NK-92 treated with Interleukin-12 subunit alpha and Interleukin-12 subunit beta, amount 100 ng/mL, for 24 hours (cell line): ENCODE data around the gene RBPJ.

Experiments
- DNase-seq: peaks from one replicate; lab custom pipeline; 2025; lab: John Stamatoyannopoulos, UW

RBPJ gene

DNA sequence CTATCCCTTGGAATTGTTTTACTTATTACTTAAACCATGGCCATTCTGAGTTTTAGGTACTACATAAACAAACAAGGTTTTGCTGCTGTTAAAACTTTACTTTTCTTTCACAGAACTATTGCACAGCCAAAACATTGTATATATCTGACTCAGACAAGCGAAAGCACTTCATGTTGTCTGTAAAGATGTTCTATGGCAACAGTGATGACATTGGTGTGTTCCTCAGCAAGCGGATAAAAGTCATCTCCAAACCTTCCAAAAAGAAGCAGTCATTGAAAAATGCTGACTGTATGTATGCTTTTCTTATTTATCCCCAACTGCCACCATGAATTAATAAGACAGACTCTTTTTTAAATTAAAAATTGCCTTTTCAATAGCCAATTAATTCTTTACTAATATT lies 99.6 kb downstream of the RBPJ start:
- no peak for DNase-seq

DNA sequence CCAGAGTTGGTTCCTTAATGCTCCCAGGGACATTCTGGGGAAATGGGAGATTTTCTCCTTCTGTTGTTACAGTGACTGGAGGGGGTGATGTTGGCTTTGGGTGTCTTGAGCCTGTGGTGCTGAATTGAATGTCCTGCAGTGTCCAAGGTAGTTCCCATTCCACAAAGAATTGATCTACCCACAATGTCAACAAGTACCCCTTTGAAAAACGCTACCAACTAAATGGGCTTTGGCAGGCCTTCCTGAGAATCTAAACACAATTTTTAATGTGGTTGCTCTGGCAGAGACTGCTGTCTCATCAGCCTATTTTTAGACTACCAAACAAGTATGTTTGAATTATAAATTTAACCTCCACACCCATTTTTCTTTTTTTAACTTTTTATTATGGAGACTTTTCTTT lies 100.1 kb downstream of the RBPJ start:
- no peak for DNase-seq

DNA sequence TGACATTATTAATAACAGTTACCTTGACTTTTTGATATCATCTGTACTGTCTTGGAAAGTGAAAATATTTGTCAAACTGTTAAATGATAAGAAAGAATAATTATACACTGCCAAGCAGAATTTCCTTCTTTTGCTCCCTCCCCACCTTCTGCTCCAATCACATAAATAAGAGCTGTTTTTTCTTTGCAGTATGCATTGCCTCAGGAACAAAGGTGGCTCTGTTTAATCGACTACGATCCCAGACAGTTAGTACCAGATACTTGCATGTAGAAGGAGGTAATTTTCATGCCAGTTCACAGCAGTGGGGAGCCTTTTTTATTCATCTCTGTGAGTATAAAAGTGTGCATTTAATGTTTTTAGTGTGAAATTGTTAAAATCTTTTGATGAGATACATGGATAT lies 103.3 kb downstream of the RBPJ start:
- DNase-seq = no peak

DNA sequence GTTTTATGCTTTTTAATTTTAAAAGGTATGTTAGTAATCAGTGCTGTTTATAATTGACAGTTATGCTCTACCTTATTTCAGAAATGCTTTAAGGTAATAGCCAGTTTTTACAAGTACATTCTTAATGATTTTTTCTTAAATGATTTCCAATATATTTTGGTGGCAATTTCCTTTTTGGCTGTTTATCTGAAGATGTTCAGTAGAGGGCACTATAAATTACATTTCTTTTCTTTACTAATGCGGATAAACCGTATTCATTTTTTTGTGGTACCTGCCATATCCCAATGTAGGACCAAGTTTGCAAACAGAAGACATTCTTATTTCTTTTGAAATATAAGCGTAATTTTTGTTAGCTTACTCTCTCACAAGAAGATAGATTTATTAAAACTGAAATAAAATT lies 104.0 kb downstream of the RBPJ start:
- DNase-seq = no peak

DNA sequence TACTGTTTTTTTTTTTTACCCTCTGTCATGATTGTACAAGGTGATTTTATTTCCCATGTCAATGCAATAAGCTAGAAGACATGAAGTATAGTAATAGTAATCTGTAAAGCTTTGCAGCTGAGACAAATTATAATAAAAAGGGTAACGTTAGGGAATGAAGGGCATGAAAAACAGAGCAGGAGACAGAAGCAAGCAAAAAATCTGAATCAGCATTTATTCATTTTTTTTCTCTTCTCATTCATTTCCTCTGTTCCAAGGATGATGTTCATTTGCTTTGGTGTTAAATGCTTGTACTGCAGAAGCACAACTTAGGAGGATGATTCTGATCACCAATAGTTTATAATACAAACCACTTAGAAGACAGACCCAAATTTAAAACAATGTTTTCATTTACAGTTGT lies 105.1 kb downstream of the RBPJ start:
- DNase-seq = no peak

DNA sequence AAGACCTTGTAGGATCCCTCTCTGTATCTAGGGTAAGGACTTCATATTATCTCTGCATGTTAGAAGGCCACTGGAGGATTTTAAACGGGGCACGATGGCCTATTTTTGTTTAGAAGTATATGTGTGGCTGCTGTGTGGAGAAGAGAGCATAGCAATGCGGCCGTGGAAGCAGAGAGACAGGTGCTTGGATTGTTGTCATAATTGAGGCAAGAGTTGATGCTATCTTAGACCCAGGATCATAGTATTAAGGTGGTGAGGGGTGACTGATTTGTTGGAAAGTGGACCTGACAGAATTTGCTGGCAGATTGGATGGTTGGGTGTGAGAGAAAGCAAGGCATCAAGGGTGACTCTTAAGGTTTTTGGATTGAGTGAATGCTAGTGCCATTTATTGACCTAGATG lies 106.1 kb downstream of the RBPJ start:
- DNase-seq = no peak

DNA sequence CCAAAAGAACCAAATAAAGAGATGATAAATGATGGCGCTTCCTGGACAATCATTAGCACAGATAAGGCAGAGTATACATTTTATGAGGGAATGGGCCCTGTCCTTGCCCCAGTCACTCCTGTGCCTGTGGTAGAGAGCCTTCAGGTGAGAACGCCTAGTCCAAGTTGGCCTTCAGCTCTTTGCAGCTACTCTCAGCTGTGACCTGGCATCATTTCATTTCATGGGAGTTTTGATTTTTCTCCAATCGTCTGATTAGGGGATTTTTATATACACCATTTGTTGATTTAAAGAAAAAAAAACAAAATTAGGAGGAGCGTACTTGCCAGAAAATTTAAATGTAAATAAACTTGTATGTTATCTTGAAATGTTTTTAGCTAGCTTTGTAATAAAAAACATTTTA lies 109.1 kb downstream of the RBPJ start:
- DNase-seq = no peak

DNA sequence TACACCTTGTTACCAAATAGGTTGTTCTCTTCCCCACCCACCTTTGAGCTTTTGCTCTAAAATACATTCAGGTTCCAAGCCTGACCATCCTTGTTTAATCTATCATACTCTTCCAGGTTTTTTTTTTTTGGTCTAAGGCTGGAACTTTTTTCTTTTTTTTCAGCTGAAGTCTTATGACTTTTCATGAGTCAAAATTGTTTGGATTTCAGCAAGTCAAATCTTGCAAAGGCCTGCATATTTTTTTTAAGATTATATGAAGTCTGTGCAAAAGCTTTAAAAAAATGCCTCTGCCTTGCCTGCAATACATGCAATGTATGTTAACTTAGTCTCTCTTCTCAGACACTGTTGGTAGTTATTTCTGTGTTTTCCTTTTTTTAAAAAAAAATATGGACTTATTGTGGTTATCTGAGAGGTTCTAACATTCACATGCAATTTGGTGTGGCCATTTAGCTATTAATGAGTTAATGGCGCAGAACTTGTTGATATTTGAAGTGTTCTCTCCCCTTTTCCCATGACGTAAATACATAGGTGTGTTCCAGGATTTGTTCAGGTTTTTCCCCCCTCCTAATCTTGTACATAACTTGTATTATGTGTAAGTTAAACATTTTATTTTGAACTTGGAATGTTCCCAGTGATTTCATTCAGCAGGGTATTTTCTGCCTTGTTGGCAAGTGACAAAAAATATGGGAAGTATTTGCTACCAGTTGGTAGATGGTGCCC lies 110.8 kb downstream of the RBPJ start:
- DNase-seq = no peak

DNA sequence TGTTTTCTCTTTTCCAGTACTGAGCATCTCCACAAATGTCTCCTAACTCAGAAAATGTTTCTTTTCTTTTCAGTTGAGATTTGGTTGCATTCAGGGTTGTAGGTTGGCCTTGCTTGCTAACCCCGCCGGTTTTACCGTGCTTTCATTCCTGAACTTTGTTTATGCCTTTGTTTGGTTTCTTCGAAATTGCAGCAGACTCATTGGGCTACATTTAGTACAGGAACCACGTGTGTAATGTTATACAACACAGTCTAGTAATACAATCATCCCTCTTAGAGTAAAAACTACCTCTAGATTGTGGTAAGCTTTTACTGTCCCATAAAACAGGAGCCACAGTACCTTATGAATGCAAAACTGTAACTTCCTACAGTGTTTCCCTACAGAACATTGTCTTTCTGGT lies 111.6 kb downstream of the RBPJ start:
- no peak for DNase-seq

DNA sequence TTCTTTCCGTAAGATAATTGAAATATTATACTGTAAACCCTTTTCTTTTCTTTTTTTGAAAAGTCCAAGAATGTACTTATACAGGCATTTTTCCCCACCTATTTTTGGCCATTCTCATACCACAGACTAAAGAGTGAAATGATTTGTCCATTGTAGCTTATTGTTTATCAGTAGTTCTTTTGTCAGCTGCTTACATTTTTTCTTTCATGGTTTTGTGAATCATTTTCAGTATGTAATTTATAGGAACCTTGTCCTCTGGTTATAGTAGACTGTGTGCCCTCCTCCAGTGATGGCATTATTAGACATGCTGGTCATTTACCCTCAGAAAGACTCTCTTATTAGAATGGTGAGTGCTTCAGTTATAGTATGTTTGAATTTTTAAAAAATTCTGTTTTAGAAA lies 112.7 kb downstream of the RBPJ start:
- no peak for DNase-seq

DNA sequence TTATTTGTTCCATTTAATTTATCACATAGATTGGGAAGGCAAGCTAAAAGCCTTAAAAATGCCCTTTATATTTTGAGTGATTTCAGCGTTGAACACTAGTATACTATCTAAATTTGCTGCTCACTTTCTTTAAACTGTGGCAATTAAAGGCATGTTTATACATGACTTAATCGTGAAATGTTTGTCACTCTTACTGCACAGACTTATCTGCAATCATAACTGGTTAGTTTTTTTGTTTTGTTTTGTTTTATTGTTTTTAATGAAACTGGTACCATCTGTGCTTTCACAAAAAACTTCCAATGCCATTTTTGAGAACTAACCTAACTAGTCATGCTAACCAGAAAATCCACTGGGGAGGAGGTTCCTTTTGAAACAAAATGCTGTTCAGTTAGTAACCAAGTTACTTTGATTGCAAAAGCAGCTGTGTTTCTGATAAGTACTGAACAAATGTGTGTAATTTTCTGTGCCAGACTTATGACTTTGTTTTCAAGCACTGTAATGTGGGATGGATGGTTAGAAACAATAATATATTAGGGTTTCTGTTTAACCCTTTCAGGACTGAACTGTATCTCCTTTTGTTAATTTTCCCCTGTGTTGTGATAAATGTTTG lies 113.3 kb downstream of the RBPJ start:
- DNase-seq = no peak

DNA sequence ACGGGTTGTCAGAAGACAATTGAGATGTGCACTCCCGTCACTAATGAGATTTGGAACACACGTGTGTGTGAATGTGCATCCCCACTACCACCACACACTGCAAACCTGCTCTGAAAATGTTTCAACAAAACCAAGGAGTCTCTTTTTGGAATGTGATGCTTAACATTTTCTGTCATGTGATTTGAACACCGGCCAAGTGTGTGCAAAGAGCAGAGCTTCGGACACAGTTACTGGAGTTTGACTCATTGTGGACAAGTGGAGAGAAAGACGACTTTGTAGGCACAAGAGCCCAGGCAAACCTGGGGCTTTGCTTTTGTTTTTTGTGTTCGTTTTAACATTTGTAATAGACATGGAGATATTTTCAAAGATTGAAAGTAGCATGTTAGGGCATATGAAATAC lies 120.3 kb downstream of the RBPJ start:
- no peak for DNase-seq

DNA sequence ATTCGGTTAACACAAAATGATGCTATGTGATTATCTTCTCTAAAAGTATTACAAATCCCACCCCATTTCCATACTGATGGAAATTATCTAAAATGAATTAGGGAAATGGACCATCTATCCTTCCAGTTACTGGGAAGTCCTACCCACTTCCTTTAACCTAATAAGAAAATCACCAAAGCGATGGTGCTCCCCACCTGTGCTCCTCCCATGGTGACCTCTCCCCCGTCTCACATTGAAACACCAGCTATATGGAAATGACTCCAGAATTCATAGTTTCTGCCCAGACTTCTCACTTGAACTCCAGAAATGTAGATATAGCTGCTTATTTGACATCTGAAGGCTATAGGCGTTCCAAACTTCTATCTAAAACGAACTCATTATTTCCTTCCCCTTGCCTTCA lies 121.0 kb downstream of the RBPJ start:
- no peak for DNase-seq

DNA sequence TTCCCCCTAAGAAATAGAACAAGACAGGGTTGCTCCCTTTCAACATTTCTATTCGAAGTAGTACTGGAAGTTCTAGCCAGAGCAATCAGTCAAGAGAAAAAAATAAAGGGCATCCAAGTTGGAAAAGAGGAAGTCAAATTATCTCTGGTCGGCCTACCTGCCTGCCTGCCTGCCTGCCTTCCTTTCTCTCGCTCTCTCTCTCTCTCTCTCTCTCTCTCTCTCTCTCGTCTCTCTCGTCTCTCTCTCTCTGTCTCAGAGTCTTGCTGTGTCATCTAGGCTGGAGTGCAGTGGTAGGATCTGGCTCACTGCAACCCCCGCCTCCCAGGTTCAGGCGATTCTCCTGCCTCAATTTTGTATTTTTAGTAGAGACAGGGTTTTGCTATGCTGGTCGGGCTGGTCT lies 126.6 kb downstream of the RBPJ start:
- DNase-seq = no peak

DNA sequence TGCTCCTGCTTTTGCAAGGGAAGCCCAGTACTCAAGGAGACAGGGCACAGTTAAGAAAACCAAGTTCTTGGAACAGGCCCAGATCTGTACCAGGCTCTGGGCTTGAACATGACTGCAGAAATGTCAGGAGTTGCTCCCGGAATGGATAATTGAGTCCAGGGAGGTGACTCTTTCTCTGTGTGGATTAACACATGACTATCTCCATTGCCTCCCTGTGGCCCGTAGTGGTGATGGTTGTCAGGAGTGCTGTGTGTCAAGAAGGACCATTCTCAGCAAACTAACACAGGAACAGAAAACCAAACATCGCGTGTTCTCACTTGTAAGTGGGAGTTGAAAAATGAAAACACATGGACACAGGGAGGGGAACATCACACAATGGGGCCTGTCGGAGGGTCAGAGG lies 129.6 kb downstream of the RBPJ start:
- no peak for DNase-seq

DNA sequence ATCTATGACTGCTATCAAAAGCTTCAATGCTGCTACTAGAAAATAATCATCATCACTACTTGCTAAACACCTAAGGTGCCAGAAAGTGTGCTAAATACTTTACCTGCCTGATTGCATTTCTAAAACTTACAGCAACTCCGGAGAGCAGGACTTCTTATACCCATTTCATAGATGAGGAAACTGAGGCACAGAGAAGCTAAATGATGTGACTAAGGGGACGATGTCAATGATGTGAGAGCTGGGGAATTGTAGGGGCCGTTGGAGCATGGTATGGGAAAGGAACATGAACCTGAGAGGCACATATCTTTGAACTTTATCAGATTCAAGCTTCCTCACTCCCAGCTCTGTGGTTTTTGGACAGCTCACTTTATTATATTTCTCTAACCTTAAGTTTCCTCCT lies 130.8 kb downstream of the RBPJ start:
- DNase-seq = no peak

DNA sequence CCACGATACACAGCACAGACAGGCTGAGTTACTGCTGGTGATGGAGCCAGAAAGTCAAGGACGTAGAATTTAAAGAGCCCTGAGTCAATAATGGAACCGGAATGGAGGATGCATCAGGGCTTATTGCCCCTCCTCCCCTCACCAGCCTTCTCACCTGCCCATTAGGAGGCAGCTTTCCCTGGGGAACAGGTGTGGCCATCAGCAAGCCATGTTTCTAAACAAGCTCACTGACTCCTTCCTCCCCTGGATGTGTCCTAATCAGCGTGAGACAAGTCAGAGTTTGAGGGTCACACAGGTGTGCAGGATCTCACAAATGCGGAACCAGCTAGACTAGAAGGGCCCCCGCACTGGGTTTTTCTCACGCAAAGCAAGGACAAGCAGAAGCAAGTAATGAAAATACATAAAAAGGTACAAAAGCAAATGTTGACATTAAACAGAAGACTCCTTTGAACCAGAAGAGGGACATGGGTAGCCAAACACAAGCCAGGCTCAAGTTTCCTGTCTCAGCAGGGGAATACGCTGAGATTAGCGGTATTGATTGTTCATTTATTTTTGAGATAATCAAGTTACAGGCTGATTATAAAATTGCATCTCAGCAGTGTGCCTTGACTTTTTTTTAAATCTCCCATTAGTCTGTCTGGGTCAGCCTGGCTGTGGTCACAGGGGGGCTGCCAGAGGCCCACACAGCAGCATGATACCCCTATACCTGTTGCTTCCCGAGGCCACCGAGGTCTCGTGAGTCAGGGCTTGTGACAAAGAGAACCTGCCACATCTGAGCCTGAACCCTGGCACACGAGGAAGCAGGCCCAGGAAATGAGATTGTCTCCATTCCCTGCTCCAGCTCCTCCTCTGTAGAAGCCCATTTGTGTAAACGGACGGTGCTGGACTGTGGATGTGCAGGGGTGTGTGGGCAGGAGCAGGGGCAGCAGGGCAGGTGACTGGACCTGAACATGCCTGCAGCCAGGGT lies 132.0 kb downstream of the RBPJ start:
- no peak for DNase-seq

DNA sequence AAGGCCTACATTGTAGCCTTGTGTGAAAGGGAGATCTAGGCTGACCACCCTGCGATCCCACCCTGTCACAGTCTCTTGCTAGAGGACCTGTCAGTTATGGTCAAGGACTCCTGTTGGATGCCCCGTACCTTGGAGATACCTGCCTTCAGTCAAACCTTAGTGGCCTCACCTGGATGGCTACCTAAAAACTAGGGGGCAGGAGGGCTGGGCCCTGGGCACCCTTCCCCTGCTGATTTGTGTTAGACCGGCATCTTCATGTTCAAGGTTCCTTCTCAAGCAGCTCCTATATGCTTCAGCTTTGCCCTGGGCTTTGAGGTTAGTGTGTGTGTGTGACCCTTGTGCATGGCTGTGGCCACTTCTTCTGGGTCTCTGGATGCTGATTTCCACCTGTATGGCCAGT lies 134.1 kb downstream of the RBPJ start:
- no peak for DNase-seq

DNA sequence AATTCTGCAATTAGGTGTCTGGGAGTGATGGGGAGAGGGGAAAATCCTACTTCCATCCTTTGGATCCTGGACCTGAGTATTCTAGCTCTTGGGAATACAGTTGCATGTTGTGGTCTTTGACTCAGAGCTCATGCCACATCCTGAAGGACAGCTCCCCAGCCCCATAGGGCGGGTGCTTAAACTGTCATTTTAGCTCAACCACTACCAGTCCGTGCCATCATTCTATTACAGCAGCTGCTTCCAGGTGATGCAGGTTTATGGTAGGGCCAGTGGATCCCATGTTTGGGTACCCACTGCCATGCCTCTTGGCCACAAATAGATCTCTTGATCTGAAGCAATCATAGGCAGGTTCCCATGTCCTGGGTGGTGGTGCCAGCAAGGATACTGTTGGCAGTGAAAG lies 134.8 kb downstream of the RBPJ start:
- no peak for DNase-seq

DNA sequence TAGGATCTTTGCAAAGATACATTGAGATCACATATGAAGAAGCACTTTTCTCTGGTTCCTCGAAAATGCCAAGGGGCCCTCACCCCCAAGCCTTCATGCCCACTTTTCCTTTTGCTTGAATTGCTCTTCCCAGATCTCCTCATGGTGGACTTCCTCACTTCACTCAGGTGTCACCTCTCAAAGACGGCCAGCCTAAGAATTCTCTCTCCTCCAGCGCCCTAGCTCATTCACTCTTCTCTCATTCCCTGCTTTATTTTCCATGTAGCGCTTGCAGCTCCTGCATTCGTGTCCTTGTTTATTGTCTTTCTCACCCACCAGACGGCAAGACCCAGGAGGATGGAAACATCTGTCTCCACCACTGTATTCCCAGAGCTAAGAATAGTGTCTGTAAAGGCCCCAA lies 136.6 kb downstream of the RBPJ start:
- no peak for DNase-seq

DNA sequence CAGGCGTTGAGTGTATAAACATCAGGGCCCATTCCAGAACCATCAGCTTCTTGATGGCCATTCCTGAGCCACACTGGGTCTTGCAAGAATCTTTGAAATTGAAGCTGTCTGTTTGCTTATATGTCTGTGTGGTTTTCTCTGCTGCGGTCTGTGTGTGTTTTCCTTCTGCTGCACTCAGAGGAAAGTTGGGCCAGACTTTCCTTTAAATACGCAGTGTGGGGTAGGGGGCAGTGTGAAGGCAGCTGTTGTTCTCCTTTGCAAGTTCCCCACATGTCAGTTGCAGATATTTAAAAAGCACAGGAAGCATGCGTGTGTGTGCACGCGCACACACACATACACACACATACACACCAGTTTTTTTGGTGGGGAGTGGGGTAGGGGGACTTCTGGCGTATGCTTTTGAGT lies 137.3 kb downstream of the RBPJ start:
- DNase-seq = no peak

DNA sequence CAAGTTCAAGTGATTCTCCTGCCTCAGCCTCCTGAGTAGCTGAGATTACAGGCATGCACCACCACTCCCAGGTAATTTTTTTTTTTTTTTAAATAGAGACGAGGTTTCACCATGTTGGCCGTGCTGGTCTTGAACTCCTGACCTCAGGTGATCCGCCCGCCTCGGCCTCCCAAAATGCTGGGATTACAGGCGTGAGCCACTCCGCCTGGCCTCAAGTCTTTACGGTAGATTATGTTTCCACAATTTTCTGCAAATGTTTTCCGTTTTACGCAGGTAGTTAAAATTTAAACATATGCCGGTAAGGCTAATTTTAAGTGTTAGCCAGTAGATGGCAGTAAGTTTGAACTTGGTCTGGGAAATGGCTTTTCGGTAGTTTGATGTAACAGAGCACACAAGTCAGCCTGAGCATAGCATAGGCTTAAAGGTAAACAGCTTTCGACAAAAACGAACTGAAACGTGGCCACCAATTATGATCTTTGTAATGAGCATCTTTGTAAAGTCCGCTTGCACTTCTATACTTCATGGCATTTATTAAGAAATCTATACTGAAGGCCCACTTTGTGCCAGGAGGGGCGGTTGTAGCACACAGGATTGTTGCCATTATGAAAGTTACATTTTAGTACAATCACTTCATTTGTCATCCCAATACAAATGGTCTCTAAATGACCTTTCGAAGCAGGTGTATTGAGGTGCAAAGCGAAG lies 138.4 kb downstream of the RBPJ start:
- DNase-seq = no peak
